GM21367 (cell line): Measurements from ENCODE around the gene P4HTM.
"Not testable (repeated sequence)": the region's sequence is repeated elsewhere in the genome, so short reads cannot be mapped to it uniquely, and the experiment has no call there.

Source experiments
- ATAC-seq: cut with Tn5 transposase; IDR thresholded peaks from one replicate; pipeline ENCODE4 v1.9.1; 2021; ENCODE audit not compliant: unreplicated experiment

The P4HTM gene

DNA sequence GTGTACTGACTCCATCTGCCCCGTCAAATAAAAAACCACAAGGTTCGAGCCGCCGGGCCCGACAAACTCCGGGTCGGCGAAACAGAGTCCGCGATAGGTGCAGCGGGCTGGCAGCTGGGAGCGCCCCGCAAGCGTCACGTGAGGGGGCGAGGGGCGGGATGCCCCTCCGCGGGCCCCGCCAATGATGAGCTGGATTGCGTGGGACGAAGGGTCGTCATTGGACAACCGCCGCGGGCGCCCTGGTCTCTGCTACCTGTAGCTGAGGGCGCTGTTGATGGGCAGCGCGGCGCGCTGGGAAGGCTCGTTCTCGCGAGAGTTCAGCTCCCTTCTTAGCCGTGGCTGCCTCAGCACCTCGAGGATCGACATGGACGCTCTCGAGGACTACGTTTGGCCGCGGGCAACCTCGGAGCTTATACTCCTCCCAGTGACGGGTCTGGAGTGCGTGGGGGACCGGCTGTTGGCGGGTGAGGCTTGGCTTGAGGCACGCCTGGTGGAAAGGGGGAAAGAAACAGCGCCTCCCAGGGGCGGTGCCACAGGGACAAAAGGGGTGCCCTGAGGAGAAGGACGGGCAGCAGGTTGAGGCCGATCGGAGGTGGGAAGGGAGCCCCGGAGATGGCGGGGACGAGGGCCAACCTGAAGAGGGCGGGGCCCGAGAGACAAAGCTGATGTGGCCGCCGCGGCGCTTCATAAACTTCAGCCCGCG, 17.2 kb downstream of the P4HTM start, which contains the start of gene WDR6:
WDR6 (plus strand) TSS at position 324 of the 703 bp plus-strand sequence; CDS start at position 365, 41 bp downstream.
- peak; percentile 82 for ATAC-seq

GRCh38 chr3:49007771-49008528, 17.9 kb downstream of the P4HTM start:
- ATAC-seq = peak; percentile 37

- ATAC-seq = not testable (repeated sequence)
Measured at GRCh38 chr3:49008627-49009026, 18.6 kb downstream of the P4HTM start.

DNA sequence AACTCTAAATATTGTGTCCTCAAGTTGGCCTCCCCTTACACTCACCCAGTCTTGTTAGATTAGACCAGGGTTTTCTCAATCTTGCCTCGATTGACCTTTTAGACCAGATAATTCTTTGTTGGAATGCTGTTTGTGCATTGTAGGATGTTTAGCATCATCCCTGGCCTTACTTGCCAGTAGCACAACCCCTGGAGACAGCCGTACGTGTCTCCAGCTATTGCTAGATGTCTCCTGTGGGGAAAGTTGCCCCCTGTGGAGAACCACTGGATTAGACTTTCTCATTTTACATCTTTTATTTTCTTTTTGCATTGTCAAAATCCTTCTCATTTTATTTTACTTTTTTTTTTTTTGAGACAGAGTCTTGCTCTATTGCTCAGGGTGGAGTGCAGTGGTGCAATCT, 19.4 kb downstream of the P4HTM start:
- ATAC-seq = no peak

- ATAC-seq = no peak
Measured at GRCh38 chr3:49012441-49013017, 22.5 kb downstream of the P4HTM start.

DNA sequence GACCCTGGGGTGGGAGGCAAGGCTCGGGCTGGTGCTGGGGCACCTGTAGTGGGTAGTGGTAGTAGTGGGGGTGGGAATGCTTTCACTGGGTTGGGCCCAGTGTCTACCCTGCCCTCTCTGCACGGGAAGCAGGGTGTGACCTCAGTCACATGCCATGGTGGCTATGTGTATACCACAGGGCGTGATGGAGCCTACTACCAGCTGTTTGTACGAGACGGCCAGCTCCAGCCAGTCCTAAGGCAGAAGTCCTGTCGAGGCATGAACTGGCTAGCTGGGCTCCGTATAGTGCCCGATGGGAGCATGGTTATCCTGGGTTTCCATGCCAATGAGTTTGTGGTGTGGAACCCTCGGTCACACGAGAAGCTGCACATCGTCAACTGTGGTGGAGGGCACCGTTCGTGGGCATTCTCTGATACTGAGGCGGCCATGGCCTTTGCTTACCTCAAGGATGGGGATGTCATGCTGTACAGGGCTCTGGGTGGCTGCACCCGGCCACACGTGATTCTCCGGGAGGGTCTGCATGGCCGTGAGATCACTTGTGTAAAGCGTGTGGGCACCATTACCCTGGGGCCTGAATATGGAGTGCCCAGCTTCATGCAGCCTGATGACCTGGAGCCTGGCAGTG, 23.2 kb downstream of the P4HTM start:
- ATAC-seq = no peak

GRCh38 chr3:49013738-49014660, 24.0 kb downstream of the P4HTM start:
- no peak for ATAC-seq

DNA sequence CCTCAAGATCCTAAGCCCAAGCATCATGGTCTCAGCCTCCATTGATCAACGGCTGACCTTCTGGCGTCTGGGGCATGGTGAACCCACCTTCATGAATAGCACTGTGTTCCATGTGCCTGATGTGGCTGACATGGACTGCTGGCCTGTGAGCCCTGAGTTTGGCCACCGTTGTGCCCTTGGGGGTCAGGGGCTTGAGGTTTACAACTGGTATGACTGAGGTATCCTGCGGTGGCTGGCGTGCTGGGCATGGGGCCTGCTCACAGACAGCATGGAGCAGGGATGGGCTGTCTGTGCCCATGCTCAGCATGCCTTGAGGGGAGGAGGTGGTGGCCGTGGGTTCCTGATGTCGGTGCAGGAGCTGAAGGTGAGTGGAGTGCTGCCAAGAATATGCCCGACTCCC, 25.0 kb downstream of the P4HTM start:
- no peak for ATAC-seq

DNA sequence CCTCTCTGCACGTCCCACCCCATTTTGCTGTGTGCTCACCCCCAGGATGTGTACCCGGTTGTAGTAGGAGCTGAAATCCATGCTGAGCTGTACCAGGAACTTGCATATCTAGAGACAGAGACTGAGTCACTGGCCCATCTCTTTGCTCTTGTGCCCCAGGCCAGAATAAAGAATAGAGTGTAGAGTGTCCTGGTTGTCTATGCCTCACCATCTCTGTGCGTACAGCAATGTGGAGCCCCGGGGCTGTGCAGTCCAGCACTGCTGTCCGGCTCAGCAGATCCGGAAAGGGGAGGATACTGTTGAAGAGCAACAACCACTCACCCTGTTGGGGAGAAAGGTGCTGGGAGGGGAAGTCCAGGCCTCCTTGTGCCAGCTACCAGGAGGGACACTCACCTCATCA, 25.7 kb downstream of the P4HTM start:
- no peak for ATAC-seq

DNA sequence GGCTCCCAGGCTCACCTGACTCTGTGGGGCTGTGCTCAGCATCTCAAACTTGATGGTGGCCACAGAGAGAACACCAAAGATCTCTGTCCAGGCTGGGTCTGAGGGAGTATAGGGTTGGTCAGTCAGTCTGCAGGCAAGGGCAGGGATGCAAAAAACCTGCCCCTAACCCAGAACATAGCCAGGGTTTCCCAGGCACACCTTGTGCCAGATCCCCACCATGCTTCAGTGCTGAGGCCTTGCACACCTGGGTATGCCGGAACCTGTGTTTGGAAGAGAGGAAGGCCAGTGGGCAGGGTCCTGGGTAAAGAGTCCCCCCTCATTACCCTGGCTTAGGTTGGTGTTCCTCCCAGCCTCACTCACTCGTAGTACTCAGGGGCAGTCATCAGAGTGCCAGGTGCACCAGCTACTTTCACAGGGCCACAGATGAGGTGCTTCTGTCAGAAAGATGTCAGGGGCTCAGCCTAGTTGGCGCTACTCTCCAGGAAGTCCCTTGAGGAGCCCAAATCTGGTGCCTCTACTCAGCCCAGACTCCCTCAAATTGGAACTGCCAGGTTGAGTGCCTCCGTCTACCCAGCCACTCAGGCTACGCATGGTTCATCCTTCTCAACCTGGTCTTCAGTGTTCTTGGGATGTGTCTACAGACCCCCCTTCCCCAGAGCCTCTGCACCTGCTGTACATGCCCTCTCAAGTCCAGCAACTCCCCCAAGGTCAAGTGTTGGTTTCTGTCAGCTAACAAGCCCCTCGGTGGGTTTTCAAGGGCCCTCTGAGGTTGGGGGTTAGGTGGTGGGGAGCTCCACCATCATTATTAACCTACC, 26.6 kb downstream of the P4HTM start:
- no peak for ATAC-seq

DNA sequence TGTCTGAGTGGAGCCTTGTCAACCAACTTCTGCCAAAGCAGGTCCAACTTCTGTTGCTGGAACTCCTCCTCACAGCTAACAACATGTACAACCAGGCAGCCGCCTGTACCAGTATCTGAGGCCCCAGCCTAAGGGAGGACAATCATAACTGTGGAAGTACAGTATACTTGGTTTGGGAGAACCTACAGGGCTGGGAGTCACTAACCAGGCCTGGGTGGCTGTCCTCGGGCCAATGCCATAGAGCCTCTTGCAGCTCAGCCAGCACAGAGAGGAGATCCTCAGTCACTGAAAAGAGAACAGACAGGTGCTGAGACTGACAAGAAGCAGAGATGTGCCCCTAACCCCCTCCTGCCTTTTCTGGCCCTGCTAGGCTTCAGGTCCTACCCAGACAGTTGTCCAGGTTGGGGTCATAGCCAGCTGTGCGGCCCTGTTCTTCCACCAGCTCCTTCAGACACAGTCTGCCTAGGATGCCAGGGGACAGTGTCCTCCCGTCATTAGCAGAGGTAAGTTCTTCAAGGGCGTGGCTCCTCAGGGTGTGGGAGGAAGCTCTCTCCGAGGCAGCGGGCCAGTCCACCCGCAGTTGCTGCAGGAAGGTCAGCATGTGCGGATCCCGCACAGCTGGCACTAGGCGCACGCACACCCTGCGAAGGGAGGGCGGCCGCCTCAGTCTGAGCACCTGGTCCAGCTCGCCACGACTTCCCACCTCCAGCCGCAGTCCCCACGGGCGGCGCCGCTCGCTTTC, 27.4 kb downstream of the P4HTM start:
- no peak for ATAC-seq

GRCh38 chr3:49017971-49018706, 28.1 kb downstream of the P4HTM start, which contains the start of gene DALRD3:
TSS of gene DALRD3 (minus strand) at chr3:49018580. CDS start at chr3:49018564, 16 bp downstream.
- no peak for ATAC-seq

- ATAC-seq = no peak
Measured at GRCh38 chr3:49018707-49019006, 28.6 kb downstream of the P4HTM start.

GRCh38 chr3:49019941-49020329, 29.9 kb downstream of the P4HTM start:
- no peak for ATAC-seq

- peak; percentile 4 for ATAC-seq
Measured at GRCh38 chr3:49020330-49021212, 30.5 kb downstream of the P4HTM start.

GRCh38 chr3:49021213-49021812, 31.3 kb downstream of the P4HTM start:
- ATAC-seq = peak; percentile 38
